ENCODE data around the gene CCL18.

CCL18 gene

DNA sequence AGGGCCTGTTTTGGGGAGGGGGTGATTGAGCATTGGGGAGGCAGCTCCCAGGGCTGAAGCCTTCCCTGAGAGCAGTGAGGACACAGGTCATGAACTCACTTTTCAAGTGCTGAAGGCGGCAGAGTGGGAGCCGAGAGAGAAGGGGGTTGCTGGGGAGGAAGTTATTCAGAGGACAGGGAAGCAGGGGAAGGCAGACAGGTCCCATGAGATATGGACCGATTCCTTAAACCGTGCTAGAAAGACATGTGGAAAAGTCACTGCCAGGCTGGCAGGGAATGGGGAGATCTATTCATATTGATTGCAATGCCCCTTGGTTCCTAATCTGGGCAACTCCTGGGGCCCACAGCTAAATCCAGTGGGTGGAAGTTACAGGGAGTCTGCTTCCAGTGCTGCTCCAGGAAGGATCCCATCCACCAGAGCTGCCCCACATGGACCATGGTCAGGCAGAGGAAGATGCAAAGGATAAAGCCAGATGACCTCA, 40.7 kb downstream of the CCL18 start:
- no peak overlapping the region for H3K4me2 ChIP-seq (ENCODE audit: low read depth, low read length, poor library complexity, severe bottlenecking)
- H3K79me2 ChIP-seq (ENCODE audit: insufficient read depth, low read length) = no peaks in the 10 kb centered on the region
- no peak for TF ChIP-seq EZH2phosphoT487 (conservative IDR thresholded peaks at IDR 0.05; ENCODE audit: low read length)
- TF ChIP-seq, protein P1, sequence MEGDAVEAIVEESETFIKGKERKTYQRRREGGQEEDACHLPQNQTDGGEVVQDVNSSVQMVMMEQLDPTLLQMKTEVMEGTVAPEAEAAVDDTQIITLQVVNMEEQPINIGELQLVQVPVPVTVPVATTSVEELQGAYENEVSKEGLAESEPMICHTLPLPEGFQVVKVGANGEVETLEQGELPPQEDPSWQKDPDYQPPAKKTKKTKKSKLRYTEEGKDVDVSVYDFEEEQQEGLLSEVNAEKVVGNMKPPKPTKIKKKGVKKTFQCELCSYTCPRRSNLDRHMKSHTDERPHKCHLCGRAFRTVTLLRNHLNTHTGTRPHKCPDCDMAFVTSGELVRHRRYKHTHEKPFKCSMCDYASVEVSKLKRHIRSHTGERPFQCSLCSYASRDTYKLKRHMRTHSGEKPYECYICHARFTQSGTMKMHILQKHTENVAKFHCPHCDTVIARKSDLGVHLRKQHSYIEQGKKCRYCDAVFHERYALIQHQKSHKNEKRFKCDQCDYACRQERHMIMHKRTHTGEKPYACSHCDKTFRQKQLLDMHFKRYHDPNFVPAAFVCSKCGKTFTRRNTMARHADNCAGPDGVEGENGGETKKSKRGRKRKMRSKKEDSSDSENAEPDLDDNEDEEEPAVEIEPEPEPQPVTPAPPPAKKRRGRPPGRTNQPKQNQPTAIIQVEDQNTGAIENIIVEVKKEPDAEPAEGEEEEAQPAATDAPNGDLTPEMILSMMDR (IDR thresholded peaks at IDR 0.05; ENCODE audit: insufficient read depth, low read length, poor library complexity, severe bottlenecking) = no peak
- no peak overlapping the region for H3K27ac ChIP-seq (ENCODE audit: low read depth, low read length)
- no peaks in the 10 kb centered on the region for H3K9me3 ChIP-seq (ENCODE audit: insufficient read depth, low read length)
- H3K9ac ChIP-seq (ENCODE audit: low read length) = no peak overlapping the region
- H3K36me3 ChIP-seq (ENCODE audit: low read length) = no peaks in the 10 kb centered on the region
- H3K27me3 ChIP-seq (ENCODE audit: low read length) = no peaks in the 10 kb centered on the region
- H3F3A ChIP-seq (ENCODE audit: insufficient read depth) = 0 out of 2 replicates have a peak, but pooled peaks cover 3% of the 10 kb centered on the region
- no peak overlapping the region for H3K4me3 ChIP-seq (ENCODE audit: insufficient read depth, low read length, poor library complexity, severe bottlenecking)
- no peaks in the 10 kb centered on the region for H4K20me1 ChIP-seq (ENCODE audit: low read depth, low read length)
- no peaks in the 10 kb centered on the region for H3K9me2 ChIP-seq (replicated peaks; ENCODE audit: insufficient read depth, low read length)
- no peak overlapping the region for H2AFZ ChIP-seq (ENCODE audit: low read depth, low read length, severe bottlenecking)

DNA sequence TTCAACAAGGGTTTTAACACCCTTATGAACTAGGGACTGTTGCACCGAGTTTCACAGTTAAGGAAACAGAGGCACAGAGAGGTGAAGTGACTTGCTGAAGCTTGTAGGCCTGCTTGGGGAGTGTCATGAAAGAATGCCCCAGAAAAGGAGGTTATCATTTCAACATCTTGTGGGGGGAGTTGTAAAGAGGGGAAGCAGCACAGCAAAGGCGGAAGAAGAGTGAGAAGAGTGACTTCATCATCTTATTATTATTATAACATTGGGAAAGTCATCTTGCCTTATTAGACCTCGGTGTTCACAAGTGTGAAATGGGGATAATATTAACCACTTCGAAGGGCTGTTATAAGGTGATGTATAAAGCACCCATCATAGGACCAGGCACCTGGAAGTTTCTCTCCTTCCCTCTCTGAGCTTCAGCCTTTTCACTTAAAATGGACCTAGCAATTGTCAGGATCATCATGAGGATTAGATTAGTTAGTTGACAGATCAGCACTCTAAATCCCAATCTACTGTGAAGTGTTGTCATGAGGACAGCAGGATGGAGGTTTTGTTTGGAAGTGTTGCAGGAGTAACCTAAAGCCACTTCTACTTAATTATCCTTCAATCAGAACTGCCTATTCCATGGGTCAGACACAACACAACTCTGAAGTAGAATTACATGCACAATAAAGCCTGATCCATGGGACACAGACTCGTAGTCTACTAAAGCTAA, 41.9 kb downstream of the CCL18 start:
- Histone ChIP-seq H2AFZ (ENCODE audit: low read depth, low read length, severe bottlenecking) (no peak overlapping the region), H3K27me3 (ENCODE audit: low read length) (no peaks in the 10 kb centered on the region)

DNA sequence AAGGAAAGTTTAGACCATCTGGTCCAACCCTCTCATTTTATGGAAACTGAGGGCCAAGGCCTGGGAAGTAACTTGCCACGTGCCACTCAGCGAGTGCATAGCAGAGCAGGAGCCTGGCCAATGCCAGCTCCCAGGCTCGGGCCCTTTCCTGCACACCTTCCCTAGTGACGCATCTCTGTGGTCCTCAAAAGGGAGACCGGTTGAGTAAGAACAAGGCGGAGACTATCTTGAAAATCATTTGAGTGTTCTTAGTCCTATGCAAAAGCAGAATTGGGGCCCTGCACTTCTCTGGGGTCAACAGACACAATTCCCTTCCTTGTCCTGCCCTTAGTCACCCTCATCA, 42.4 kb downstream of the CCL18 start:
- 0 out of 2 replicates have a peak, but pooled peaks cover 3% of the 10 kb centered on the region for H3F3A ChIP-seq (ENCODE audit: insufficient read depth)
- H3K9ac ChIP-seq (ENCODE audit: low read length) = no peak overlapping the region
- no peaks in the 10 kb centered on the region for H3K27me3 ChIP-seq (ENCODE audit: low read length)
- H3K9me2 ChIP-seq (replicated peaks; ENCODE audit: insufficient read depth, low read length) = no peaks in the 10 kb centered on the region
- H3K9me3 ChIP-seq (ENCODE audit: insufficient read depth, low read length) = no peaks in the 10 kb centered on the region
- no peaks in the 10 kb centered on the region for H3K79me2 ChIP-seq (ENCODE audit: insufficient read depth, low read length)
- TF ChIP-seq EZH2phosphoT487 (conservative IDR thresholded peaks at IDR 0.05; ENCODE audit: low read length) = no peak
- TF ChIP-seq, protein P1 (IDR thresholded peaks at IDR 0.05; ENCODE audit: insufficient read depth, low read length, poor library complexity, severe bottlenecking) = no peak
- H3K4me2 ChIP-seq (ENCODE audit: low read depth, low read length, poor library complexity, severe bottlenecking) = no peak overlapping the region
- H2AFZ ChIP-seq (ENCODE audit: low read depth, low read length, severe bottlenecking) = no peak overlapping the region
- H3K4me3 ChIP-seq (ENCODE audit: insufficient read depth, low read length, poor library complexity, severe bottlenecking) = no peak overlapping the region
- no peaks in the 10 kb centered on the region for H4K20me1 ChIP-seq (ENCODE audit: low read depth, low read length)
- H3K27ac ChIP-seq (ENCODE audit: low read depth, low read length) = no peak overlapping the region
- no peaks in the 10 kb centered on the region for H3K36me3 ChIP-seq (ENCODE audit: low read length)

More for the DNA sequence above, 41.9 kb downstream of the CCL18 start:
- H3K4me3 ChIP-seq (ENCODE audit: insufficient read depth, low read length, poor library complexity, severe bottlenecking) = no peak overlapping the region
- no peak overlapping the region for H3K4me2 ChIP-seq (ENCODE audit: low read depth, low read length, poor library complexity, severe bottlenecking)
- H3K9me2 ChIP-seq (replicated peaks; ENCODE audit: insufficient read depth, low read length) = no peaks in the 10 kb centered on the region
- H3K79me2 ChIP-seq (ENCODE audit: insufficient read depth, low read length) = no peaks in the 10 kb centered on the region
- no peak overlapping the region for H3K9ac ChIP-seq (ENCODE audit: low read length)
- no peaks in the 10 kb centered on the region for H4K20me1 ChIP-seq (ENCODE audit: low read depth, low read length)
- TF ChIP-seq, protein P1 (IDR thresholded peaks at IDR 0.05; ENCODE audit: insufficient read depth, low read length, poor library complexity, severe bottlenecking) = no peak
- no peak for TF ChIP-seq EZH2phosphoT487 (conservative IDR thresholded peaks at IDR 0.05; ENCODE audit: low read length)
- no peaks in the 10 kb centered on the region for H3K36me3 ChIP-seq (ENCODE audit: low read length)
- no peak overlapping the region for H3K27ac ChIP-seq (ENCODE audit: low read depth, low read length)
- H3K9me3 ChIP-seq (ENCODE audit: insufficient read depth, low read length) = no peaks in the 10 kb centered on the region
- H3F3A ChIP-seq (ENCODE audit: insufficient read depth) = 0 out of 2 replicates have a peak, but pooled peaks cover 3% of the 10 kb centered on the region
